Endothelial cell of umbilical vein (primary cell): ENCODE results near the gene PLCXD3. TPM values are rescaled to one million over a fixed set of nuclear protein-coding genes. Genes with fewer than 3 reads are reported as not detected.

Experiments used
- BruUV-seq: library from RNA; stranded (reverse); fragments of 400-500 nt; replicated peaks from 2 replicates; lab custom pipeline; 2021; lab: Mats Ljungman, UMichigan
- CTCF ChIA-PET: fragments of 300-600, 350-600 bp; sonication (Branson Sonifier 250); formaldehyde crosslinking; loops from one replicate; lab custom pipeline; 2021; ENCODE audit warnings: antibody characterized with exemption, inconsistent platforms; lab: Charles Lee
- POLR2A ChIA-PET: fragments of 300-600, 350-600 bp; sonication (Branson Sonifier 250); formaldehyde crosslinking; loops from one replicate; lab custom pipeline; 2021; ENCODE audit warnings: antibody characterized with exemption, inconsistent platforms; lab: Charles Lee
- DNase-seq: peaks from one replicate; pipeline ENCODE4 v3.0.0-alpha.2; 2011; ENCODE audit warnings: low read depth, low spot score
- FAIRE-seq: peaks from 2 replicates; lab custom pipeline; 2011; peaks lifted over from hg19 to GRCh38; lab: Jason Lieb, UNC
- H2AFZ ChIP-seq: 2 replicates; pipeline ENCODE4 v1.6.0; 2012; ENCODE audit warnings: low read depth, low read length, control low read depth, inconsistent platforms
- H3K27ac ChIP-seq: 2 replicates; pipeline ENCODE4 v1.5.1; 2011; ENCODE audit warnings: low read depth, mild to moderate bottlenecking, control low read depth, low read length, moderate library complexity; ENCODE audit not compliant: insufficient read depth
- H3K27me3 ChIP-seq, 2 experiments: 2 replicates each; pipeline versions ENCODE4 v1.6.0 to v1.6.1; 2011; ENCODE audit warnings: low read length in 2 of 2, mixed read lengths in 1 of 2; ENCODE audit not compliant: control insufficient read depth in 2 of 2, insufficient read depth in 2 of 2
- H3K36me3 ChIP-seq, 2 experiments: 2 replicates in 1 of 2; 3 replicates in 1 of 2; pipeline ENCODE4 v1.5.1; 2011; ENCODE audit warnings: low read length in 2 of 2, mild to moderate bottlenecking in 1 of 2, moderate library complexity in 1 of 2; ENCODE audit not compliant: control insufficient read depth in 2 of 2, insufficient read depth in 2 of 2; ENCODE audit errors: extremely low read depth in 1 of 2
- H3K4me1 ChIP-seq: 3 replicates; pipeline ENCODE4 v1.5.1; 2011; ENCODE audit warnings: mild to moderate bottlenecking, low read length; ENCODE audit not compliant: control insufficient read depth, insufficient read depth; ENCODE audit errors: extremely low read depth
- H3K4me2 ChIP-seq: 2 replicates; pipeline ENCODE4 v1.6.1; 2011; ENCODE audit warnings: low read length, control low read depth, mixed read lengths; ENCODE audit not compliant: insufficient read depth
- H3K4me3 ChIP-seq, 3 experiments: fragments of 200-600 bp in 1 of 3; sonication (generic), shearing (Covaris generic) in 1 of 3; replicated peaks in 1 of 3; 2 replicates each; pipeline ENCODE4 v1.5.1; 2011 to 2016; ENCODE audit warnings: control low read depth in 3 of 3, low read length in 3 of 3, mild to moderate bottlenecking in 2 of 3, inconsistent platforms in 1 of 3, low read depth in 1 of 3, moderate library complexity in 1 of 3; ENCODE audit not compliant: insufficient read depth in 1 of 3
- H3K79me2 ChIP-seq: 2 replicates; pipeline ENCODE4 v1.6.0; 2012; ENCODE audit warnings: low read length, inconsistent platforms; ENCODE audit not compliant: control insufficient read depth, insufficient read depth
- H3K9ac ChIP-seq: replicated peaks from 2 replicates; pipeline ENCODE3; 2011; ENCODE audit warnings: low read length, control low read depth; ENCODE audit not compliant: insufficient read depth; ENCODE audit errors: extremely low read depth
- H3K9me1 ChIP-seq: replicated peaks from 3 replicates; pipeline ENCODE4 v1.6.0; 2011; ENCODE audit warnings: mild to moderate bottlenecking, low read length; ENCODE audit not compliant: control insufficient read depth, insufficient read depth; ENCODE audit errors: extremely low read depth
- H3K9me3 ChIP-seq: replicated peaks from 2 replicates; pipeline ENCODE4 v1.5.1; 2012; ENCODE audit warnings: low read length, inconsistent platforms; ENCODE audit not compliant: control insufficient read depth, insufficient read depth
- H4K20me1 ChIP-seq: replicated peaks from 2 replicates; pipeline ENCODE3; 2011; ENCODE audit warnings: mild to moderate bottlenecking, low read length; ENCODE audit not compliant: control insufficient read depth, insufficient read depth; ENCODE audit errors: extremely low read depth
- EZH2 ChIP-seq: IDR thresholded peaks from 2 replicates; pipeline ENCODE4 v1.6.1; 2012; ENCODE audit warnings: borderline replicate concordance, low read depth, mild to moderate bottlenecking, moderate library complexity, low read length, inconsistent platforms; ENCODE audit not compliant: severe bottlenecking
- FOS ChIP-seq: IDR thresholded peaks from 2 replicates; pipeline ENCODE4 v1.6.1; 2011; ENCODE audit warnings: mild to moderate bottlenecking, low read length, moderate library complexity, borderline replicate concordance; ENCODE audit not compliant: insufficient read depth
- GATA2 ChIP-seq: IDR thresholded peaks from 2 replicates; pipeline ENCODE4 v1.7.0; 2011; ENCODE audit warnings: low read depth, mild to moderate bottlenecking, moderate library complexity, mixed read lengths, low read length; ENCODE audit not compliant: insufficient read length, insufficient read depth
- JUN ChIP-seq: IDR thresholded peaks from 2 replicates; pipeline ENCODE4 v1.6.1; 2011; ENCODE audit warnings: borderline replicate concordance, low read depth; ENCODE audit not compliant: insufficient read length, insufficient read depth
- MYC ChIP-seq: IDR thresholded peaks from one replicate; pipeline ENCODE4 v1.6.1; 2011; ENCODE audit warnings: mild to moderate bottlenecking, low read depth, low read length
- POLR2A ChIP-seq: IDR thresholded peaks from 2 replicates; pipeline ENCODE4 v1.6.1; 2012; ENCODE audit warnings: low read depth, mild to moderate bottlenecking, control low read depth, low read length
- POLR2AphosphoS5 ChIP-seq: IDR thresholded peaks from 2 replicates; pipeline ENCODE4 v1.6.1; 2012; ENCODE audit warnings: low read depth, mild to moderate bottlenecking, control low read depth, low read length, moderate library complexity; ENCODE audit not compliant: insufficient read depth
- dilution Hi-C: fragments of 300-500 bp; cut with MboI; formaldehyde crosslinking; loops from one replicate; pipeline ENCODE4 v1.15.0; 2019; ENCODE audit warnings: low sequenced_read_pairs; ENCODE audit not compliant: extremely low pct_ligation_motif_present
- intact Hi-C: fragments of 100-400 bp; cut with micrococcal nuclease; formaldehyde crosslinking; loops from one replicate; pipeline ENCODE4 v1.10.0; 2022
- polyA plus RNA-seq, 4 experiments: library from polyadenylated mRNA; depleted of rRNA in 3 of 4; stranded (reverse) in 3 of 4; unstranded in 1 of 4; fragments of >200 nt; gene quantifications; 2 replicates each; pipeline versions ENCODE4 v1.2.1 to v1.2.3, GENCODE V29; 2011 to 2012; ENCODE audit warnings: missing spikeins in 1 of 4
- total RNA-seq: library from RNA; stranded (reverse); gene quantifications from 2 replicates; pipeline ENCODE4 v1.2.3, GENCODE V29; 2021
- TF ChIP-seq, protein P1 (sequence below): IDR thresholded peaks from 2 replicates; pipeline ENCODE4 v1.6.1; 2011; ENCODE audit not compliant: insufficient read depth, insufficient read length
- TF ChIP-seq, protein P2 (sequence below), 2 donors: IDR thresholded peaks; 1 replicate in 1 of 2; 2 replicates in 1 of 2; pipeline ENCODE4 v1.5.1; 2011; ENCODE audit warnings: low read length in 2 of 2, mild to moderate bottlenecking in 2 of 2, moderate library complexity in 2 of 2, control low read depth in 1 of 2, inconsistent platforms in 1 of 2, low read depth in 1 of 2; ENCODE audit not compliant: insufficient read depth in 1 of 2; ENCODE audit errors: extremely low read depth in 1 of 2

Gene PLCXD3
- total and polyA plus RNA-seq, 2 donors (not counting 3 experiments of a cell fraction or from before 2014, with no cell fraction given), result not detected

- no peaks in the 10 kb centered on the region for H4K20me1 ChIP-seq
- POLR2A ChIA-PET, result no interaction called here
- no peak overlapping the region for H3K4me2 ChIP-seq
- no peak overlapping the region for H3K27ac ChIP-seq
- H3K27me3 ChIP-seq, result no peaks in the 10 kb centered on the region
- dilution Hi-C loops, result no loop called here
- H3K9me3 ChIP-seq, result no peaks in the 10 kb centered on the region
- intact Hi-C loops, result no loop called here
- no peaks in the 10 kb centered on the region for H3K79me2 ChIP-seq
- no peak overlapping the region for H3K9ac ChIP-seq
- H3K36me3 ChIP-seq, result no peaks in the 10 kb centered on the region
- no peak overlapping the region for H3K4me3 ChIP-seq
- H3K9me1 ChIP-seq, result no peaks in the 10 kb centered on the region
- CTCF ChIA-PET, result no interaction called here
- no peaks in the 10 kb centered on the region for H3K4me1 ChIP-seq
- BruUV-seq, result no TSS peak
- FAIRE-seq, result no peak
- no peak overlapping the region for H2AFZ ChIP-seq
- no peak for TF ChIP-seq MYC
- no peak for TF ChIP-seq FOS
- TF ChIP-seq, protein P1, sequence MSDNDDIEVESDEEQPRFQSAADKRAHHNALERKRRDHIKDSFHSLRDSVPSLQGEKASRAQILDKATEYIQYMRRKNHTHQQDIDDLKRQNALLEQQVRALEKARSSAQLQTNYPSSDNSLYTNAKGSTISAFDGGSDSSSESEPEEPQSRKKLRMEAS, result no peak
- no peak for TF ChIP-seq POLR2AphosphoS5
- TF ChIP-seq, protein P2, sequence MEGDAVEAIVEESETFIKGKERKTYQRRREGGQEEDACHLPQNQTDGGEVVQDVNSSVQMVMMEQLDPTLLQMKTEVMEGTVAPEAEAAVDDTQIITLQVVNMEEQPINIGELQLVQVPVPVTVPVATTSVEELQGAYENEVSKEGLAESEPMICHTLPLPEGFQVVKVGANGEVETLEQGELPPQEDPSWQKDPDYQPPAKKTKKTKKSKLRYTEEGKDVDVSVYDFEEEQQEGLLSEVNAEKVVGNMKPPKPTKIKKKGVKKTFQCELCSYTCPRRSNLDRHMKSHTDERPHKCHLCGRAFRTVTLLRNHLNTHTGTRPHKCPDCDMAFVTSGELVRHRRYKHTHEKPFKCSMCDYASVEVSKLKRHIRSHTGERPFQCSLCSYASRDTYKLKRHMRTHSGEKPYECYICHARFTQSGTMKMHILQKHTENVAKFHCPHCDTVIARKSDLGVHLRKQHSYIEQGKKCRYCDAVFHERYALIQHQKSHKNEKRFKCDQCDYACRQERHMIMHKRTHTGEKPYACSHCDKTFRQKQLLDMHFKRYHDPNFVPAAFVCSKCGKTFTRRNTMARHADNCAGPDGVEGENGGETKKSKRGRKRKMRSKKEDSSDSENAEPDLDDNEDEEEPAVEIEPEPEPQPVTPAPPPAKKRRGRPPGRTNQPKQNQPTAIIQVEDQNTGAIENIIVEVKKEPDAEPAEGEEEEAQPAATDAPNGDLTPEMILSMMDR (IDR thresholded peaks at IDR 0.05; ENCODE audit: extremely low read depth in 1 of 2, insufficient read depth in 1 of 2, low read depth in 1 of 2, low read length in 2 of 2), result no peak
- TF ChIP-seq EZH2, result no peak
- no peak for TF ChIP-seq JUN
- TF ChIP-seq POLR2A, result no peak
- no peak for TF ChIP-seq GATA2
- no peak for DNase-seq
Observed at GRCh38 chr5:41286165-41286564, 224.2 kb downstream of the PLCXD3 start.
